HCT116 (cell line): ENCODE data around the gene CNTF.

Source experiments
- CBX3 ChIP-seq: IDR thresholded peaks from 2 replicates; pipeline ENCODE4 v1.6.1; 2012; ENCODE audit warnings: low read depth
- EZH2 ChIP-seq: fragments of 200-600 bp; sonication (generic); IDR thresholded peaks from 2 replicates; pipeline ENCODE4 v1.6.1; 2017; ENCODE audit warnings: antibody characterized with exemption, mixed run types
- POLR2AphosphoS5 ChIP-seq: IDR thresholded peaks from 2 replicates; pipeline ENCODE4 v1.6.1; 2011; ENCODE audit warnings: mild to moderate bottlenecking, low read depth, low read length, moderate library complexity
- TF ChIP-seq, protein P1 (sequence below): IDR thresholded peaks from 2 replicates; pipeline ENCODE4 v1.6.1; 2012

DNA sequence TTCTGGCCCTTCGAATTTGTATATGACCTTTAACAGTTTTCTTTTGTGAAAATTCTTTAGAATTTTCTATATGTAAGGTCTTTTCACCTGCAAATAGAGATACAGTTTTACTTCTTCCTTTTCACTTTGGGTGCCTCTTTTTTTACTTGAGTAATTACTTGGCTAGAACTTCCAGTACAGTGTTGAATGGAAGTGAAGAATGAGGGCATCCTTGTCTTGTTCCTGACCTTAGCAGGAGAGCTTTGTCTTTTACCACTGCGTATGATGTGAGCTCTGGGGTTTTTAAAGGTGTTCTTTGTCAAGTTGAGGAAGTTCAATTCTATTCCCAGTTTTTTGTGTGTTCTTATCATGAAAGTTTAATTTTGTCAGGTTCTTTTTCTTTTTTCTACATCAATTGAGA, 22.0 kb upstream of the CNTF start:
- TF ChIP-seq, protein P1, sequence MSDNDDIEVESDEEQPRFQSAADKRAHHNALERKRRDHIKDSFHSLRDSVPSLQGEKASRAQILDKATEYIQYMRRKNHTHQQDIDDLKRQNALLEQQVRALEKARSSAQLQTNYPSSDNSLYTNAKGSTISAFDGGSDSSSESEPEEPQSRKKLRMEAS = no peak
- no peak for TF ChIP-seq EZH2
- no peak for TF ChIP-seq POLR2AphosphoS5
- no peak for TF ChIP-seq CBX3
